Fibroblast of lung (primary cell): Measurements from ENCODE around the gene LEKR1. TPM values are rescaled to one million over a fixed set of nuclear protein-coding genes. Genes with fewer than 3 reads are reported as not detected.

Experiments used
- DNase-seq, 2 donors: peaks; one replicate each; pipeline versions ENCODE4 v3.0.0 to v3.0.0-alpha.2; 2010; ENCODE audit warnings: low read depth in 2 of 2
- H2AFZ ChIP-seq: 2 replicates; pipeline ENCODE4 v1.5.1; 2012; ENCODE audit warnings: low read length, control low read depth, inconsistent platforms
- H3K27ac ChIP-seq: 2 replicates; pipeline ENCODE4 v1.5.1; 2011; ENCODE audit warnings: low read length, control low read depth; ENCODE audit not compliant: insufficient read depth
- H3K27me3 ChIP-seq: 2 replicates; pipeline ENCODE4 v1.5.1; 2011; ENCODE audit warnings: mild to moderate bottlenecking, low read length; ENCODE audit not compliant: control insufficient read depth, insufficient read depth
- H3K36me3 ChIP-seq: 2 replicates; pipeline ENCODE4 v1.5.1; 2011; ENCODE audit warnings: low read length; ENCODE audit not compliant: control insufficient read depth, insufficient read depth
- H3K4me1 ChIP-seq: 2 replicates; pipeline ENCODE4 v1.5.1; 2011; ENCODE audit warnings: low read length; ENCODE audit not compliant: control insufficient read depth, insufficient read depth; ENCODE audit errors: extremely low read depth
- H3K4me2 ChIP-seq: 2 replicates; pipeline ENCODE4 v1.5.1; 2011; ENCODE audit warnings: low read length, control low read depth; ENCODE audit not compliant: insufficient read depth; ENCODE audit errors: extremely low read depth
- H3K4me3 ChIP-seq, 4 experiments: fragments of 200-600 bp in 1 of 4; sonication (generic) in 1 of 4; replicated peaks in 1 of 4; 2 replicates each; pipeline ENCODE4 v1.5.1; 2011 to 2016; ENCODE audit warnings: low read length in 4 of 4, low read depth in 3 of 4, mild to moderate bottlenecking in 3 of 4, control low read depth in 2 of 4, inconsistent platforms in 1 of 4, mixed read lengths in 1 of 4; ENCODE audit not compliant: insufficient read depth in 1 of 4; ENCODE audit errors: control extremely low read depth in 1 of 4
- H3K79me2 ChIP-seq: 2 replicates; pipeline ENCODE4 v1.5.1; 2012; ENCODE audit warnings: mild to moderate bottlenecking, low read length, inconsistent platforms; ENCODE audit not compliant: control insufficient read depth, insufficient read depth
- H3K9ac ChIP-seq: 2 replicates; pipeline ENCODE4 v1.5.1; 2011; ENCODE audit warnings: mild to moderate bottlenecking, low read length, control low read depth; ENCODE audit not compliant: insufficient read depth
- H3K9me3 ChIP-seq: 2 replicates; pipeline ENCODE4 v1.5.1; 2012; ENCODE audit warnings: low read depth, low read length; ENCODE audit not compliant: control insufficient read depth, insufficient read depth
- H4K20me1 ChIP-seq: 2 replicates; pipeline ENCODE4 v1.5.1; 2011; ENCODE audit warnings: low read length; ENCODE audit not compliant: control insufficient read depth, insufficient read depth; ENCODE audit errors: extremely low read depth
- CTCF ChIP-seq, 2 donors: IDR thresholded peaks in 1 of 2; conservative IDR thresholded peaks in 1 of 2; 1 replicate in 1 of 2; 2 replicates in 1 of 2; pipeline ENCODE4 v1.5.1; 2011 to 2012; ENCODE audit warnings: low read length in 2 of 2, control low read depth in 1 of 2, inconsistent platforms in 1 of 2, low read depth in 1 of 2, mild to moderate bottlenecking in 1 of 2
- EZH2 ChIP-seq: IDR thresholded peaks from 2 replicates; pipeline ENCODE4 v1.5.1; 2012; ENCODE audit warnings: low read length, control low read depth, mild to moderate bottlenecking; ENCODE audit errors: missing control alignments
- polyA plus RNA-seq, 2 donors: library from polyadenylated mRNA; depleted of rRNA in 1 of 2; stranded (reverse) in 1 of 2; unstranded in 1 of 2; fragments of >200 nt; gene quantifications; 2 replicates each; pipeline ENCODE4 v1.2.1, GENCODE V29; 2011 to 2012; ENCODE audit warnings: missing spikeins in 1 of 2
- total RNA-seq: library from RNA; depleted of rRNA; stranded (reverse); fragments of >200 nt; gene quantifications from 2 replicates; pipeline ENCODE4 v1.2.1, GENCODE V29; 2014

Gene LEKR1
- total and polyA plus RNA-seq, 2 donors (not counting 1 experiment from before 2014, with no cell fraction given) = 0.28 to 1.3 TPM

GRCh38 chr3:156978481-156978961 is 152.4 kb downstream of the LEKR1 start:
- Histone ChIP-seq H3K9me3 (no peaks in the 10 kb centered on the region), H3K27me3 (no peaks in the 10 kb centered on the region), H3K4me2 (no peak overlapping the region), H4K20me1 (no peaks in the 10 kb centered on the region), H3K27ac (no peak overlapping the region), H3K9ac (no peak overlapping the region), H2AFZ (peak overlapping the region; percentile 25), H3K36me3 (no peaks in the 10 kb centered on the region), H3K4me3 (no peak overlapping the region), H3K4me1 (no peaks in the 10 kb centered on the region), H3K79me2 (no peaks in the 10 kb centered on the region)
- peak in 1 of 2 donors; percentile 27 for DNase-seq
- TF ChIP-seq EZH2 = no peak
- TF ChIP-seq CTCF (conservative IDR thresholded peaks at IDR 0.05 in 1 of 2, IDR thresholded peaks at IDR 0.05 in 1 of 2; ENCODE audit: low read depth in 1 of 2, low read length in 2 of 2) = no peak

GRCh38 chr3:156981005-156981404 is 154.9 kb downstream of the LEKR1 start:
- TF ChIP-seq EZH2 = no peak
- TF ChIP-seq CTCF (conservative IDR thresholded peaks at IDR 0.05 in 1 of 2, IDR thresholded peaks at IDR 0.05 in 1 of 2; ENCODE audit: low read depth in 1 of 2, low read length in 2 of 2) = no peak
- Histone ChIP-seq H3K9me3 (no peaks in the 10 kb centered on the region), H3K36me3 (no peaks in the 10 kb centered on the region), H3K27me3 (no peaks in the 10 kb centered on the region), H4K20me1 (no peaks in the 10 kb centered on the region), H3K79me2 (no peaks in the 10 kb centered on the region), H3K4me2 (no peak overlapping the region), H3K27ac (no peak overlapping the region), H3K9ac (no peak overlapping the region), H2AFZ (no peak overlapping the region), H3K4me3 (no peak overlapping the region), H3K4me1 (no peaks in the 10 kb centered on the region)
- peak; percentile 3 to 6 for DNase-seq

- no peak for TF ChIP-seq EZH2
- TF ChIP-seq CTCF (conservative IDR thresholded peaks at IDR 0.05 in 1 of 2, IDR thresholded peaks at IDR 0.05 in 1 of 2; ENCODE audit: low read depth in 1 of 2, low read length in 2 of 2) = no peak
- H3K27ac ChIP-seq = no peak overlapping the region
- H3K79me2 ChIP-seq = no peaks in the 10 kb centered on the region
- no peak overlapping the region for H3K4me3 ChIP-seq
- H3K9me3 ChIP-seq = no peaks in the 10 kb centered on the region
- H3K4me1 ChIP-seq = no peaks in the 10 kb centered on the region
- H3K27me3 ChIP-seq = no peaks in the 10 kb centered on the region
- no peak overlapping the region for H3K9ac ChIP-seq
- no peak for DNase-seq
- no peaks in the 10 kb centered on the region for H3K36me3 ChIP-seq
- no peak overlapping the region for H3K4me2 ChIP-seq
- H4K20me1 ChIP-seq = no peaks in the 10 kb centered on the region
- no peak overlapping the region for H2AFZ ChIP-seq
These were observed 157.4 kb downstream of the LEKR1 start for GRCh38 chr3:156983559-156983958.
